HG02840 (cell line): ENCODE measurements around the gene FBP1.

Source experiments
- ATAC-seq: cut with Tn5 transposase; IDR thresholded peaks from one replicate; pipeline ENCODE4 v1.9.1; 2021; ENCODE audit warnings: mild to moderate bottlenecking, moderate library complexity, moderate number of reproducible peaks; ENCODE audit not compliant: unreplicated experiment, low FRiP score

The FBP1 gene

DNA sequence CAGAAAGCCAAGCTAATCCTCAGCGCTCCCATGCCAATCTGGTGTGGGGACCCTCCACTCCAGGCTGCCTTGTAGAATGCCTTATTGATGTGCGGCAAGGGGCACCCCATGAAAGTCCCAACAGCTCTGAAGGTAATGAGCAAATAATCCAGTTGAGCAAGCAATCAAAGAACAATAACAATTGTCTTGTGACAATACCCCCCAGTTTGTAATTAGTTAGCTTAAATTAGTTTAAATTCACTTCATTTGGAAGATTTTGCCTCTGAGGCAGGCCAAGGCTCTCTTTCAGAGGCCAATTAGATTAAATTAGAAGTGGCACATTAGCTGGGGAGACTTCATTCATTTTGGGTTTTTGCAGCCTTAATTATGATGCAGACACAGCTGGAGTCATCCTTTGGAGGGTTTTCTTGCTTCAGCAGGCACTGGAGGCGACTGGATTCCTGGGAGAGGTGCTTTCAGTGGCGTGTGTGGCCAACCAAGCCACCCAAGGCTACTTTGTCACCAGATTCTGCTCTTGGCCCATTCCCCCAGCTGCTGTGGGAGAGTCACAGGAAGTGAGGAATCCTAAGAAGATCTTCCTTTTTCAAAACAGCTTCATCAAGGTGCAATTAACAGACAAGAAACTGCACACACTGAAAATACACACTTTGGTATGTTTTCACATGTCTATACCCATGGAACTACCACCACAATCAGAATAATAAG is 17.9 kb upstream of the FBP1 start:
- ATAC-seq: no peak

DNA sequence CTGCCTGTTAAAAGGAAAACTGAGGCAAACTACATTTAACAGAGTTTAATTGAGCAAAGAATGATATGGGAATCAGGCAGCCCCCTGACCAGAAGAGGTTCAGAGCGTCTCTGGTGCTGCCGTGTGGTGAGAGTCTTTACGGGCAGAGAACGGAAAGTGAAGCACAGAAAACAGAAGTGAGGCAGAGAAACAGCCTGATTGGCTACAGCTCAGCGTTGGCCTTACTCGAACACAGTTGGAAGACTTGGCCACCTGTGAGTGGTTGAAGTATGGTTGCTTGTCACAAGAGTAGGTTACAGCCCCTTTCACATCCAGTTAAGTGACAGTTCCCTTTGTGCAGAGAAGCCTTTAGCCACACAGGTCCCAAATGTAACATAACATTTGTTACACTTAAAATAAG is 16.9 kb upstream of the FBP1 start:
- peak; percentile 89 for ATAC-seq

DNA sequence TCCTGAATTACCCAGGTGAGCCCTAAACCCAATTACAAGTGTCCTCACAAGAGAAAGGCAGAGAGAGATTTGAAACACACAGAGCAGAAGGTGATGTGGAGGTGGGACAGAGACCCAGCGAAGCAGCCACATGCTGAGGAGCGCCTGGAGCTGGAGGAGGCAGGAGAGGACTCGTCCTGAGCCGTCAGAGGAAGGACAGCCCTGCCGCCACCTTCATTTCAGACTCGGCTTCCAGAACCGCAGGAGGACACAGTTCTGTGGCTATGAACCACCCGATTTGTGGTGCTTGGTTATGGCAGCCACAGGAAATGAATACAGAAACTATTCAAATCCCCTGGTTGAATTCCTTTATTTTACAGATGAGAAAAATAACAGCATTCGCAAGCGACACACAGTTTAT is 16.4 kb upstream of the FBP1 start:
- no peak for ATAC-seq

DNA sequence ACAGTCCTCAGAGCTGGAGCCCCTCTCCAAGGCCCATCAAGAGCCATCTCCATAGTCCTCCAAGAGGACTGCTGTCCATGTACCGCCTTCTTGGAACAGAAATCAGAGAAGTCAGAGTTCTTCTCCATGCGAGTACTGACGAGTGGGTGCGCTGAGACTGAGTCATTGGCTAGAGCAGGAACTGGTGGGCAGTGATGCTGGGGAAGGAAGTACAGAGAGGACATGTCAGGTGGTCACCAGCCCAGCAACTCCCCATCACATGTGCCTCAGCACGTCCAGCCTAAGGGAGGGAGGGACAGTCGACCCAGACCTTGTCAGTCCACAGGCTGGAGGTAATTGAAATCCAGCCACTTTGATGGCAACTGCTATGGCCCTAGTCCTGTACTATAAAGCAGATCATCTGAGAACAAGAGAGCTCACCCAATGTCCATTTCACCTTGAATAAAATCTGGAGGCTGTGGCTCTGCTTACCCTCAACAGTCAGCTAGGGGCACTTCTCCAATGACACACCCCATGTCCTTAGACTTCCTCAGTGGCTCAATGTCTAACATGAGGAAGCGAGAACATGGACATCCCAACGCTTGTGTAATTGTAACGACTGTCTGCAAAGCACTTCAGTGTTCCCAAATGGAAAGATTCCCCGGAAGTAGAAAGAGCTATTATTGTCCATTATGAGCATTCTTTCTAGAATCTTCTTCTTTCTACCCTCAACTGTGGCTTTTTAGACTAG is 15.0 kb upstream of the FBP1 start:
- no peak for ATAC-seq

DNA sequence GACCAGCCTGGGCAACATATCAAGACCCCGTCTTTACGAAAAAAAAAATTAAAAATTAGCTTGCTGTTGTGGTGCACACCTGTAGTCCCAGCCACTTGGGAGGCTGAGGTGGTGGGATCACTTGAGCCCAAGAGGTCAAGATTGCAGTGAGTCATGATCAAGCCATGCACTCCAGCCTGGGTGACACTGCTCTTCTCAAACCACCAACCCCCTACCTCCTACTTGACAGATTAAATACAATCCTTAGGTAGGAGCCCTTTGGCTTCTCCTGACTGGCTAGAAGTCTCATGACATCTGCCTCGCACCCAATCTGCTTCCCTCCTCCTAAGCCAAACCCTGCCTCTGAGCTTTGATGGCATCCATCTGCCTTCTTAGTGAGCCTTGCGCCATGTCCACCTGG is 11.6 kb upstream of the FBP1 start:
- ATAC-seq: no peak

DNA sequence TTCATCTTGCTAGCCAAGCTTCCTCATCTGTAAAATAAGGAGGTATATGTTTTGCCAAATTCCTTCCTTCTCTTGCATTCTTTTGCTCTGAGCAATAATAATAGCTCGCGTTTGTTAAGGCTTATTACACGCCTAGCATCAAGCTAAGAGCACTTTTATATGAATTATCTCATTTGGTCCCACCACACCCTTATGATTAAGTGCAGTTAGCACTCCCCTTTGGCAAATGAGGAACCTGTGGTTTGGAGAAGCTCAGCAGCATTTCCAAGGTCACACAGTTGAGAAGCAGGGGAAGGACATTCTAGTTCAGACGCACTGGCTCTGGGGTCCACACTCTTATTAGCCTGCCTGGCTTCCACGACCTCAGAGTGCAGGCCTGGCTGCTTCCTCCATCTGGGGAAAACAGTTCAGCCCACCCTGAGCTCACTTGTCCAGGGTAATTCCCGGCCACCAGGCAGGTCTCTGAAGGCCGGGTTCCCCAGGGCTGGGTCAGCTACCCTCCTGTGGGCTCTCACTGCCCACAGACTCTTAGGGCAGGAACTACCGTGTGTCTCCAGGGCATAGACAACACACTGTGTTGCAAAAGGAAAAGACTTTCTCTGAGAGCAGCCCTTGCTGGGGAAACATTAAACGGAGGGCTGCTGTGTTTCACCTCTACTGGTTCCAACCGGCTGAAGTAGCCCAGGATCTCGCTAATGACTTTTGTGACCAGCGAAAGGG is 9.9 kb upstream of the FBP1 start:
- no peak for ATAC-seq

DNA sequence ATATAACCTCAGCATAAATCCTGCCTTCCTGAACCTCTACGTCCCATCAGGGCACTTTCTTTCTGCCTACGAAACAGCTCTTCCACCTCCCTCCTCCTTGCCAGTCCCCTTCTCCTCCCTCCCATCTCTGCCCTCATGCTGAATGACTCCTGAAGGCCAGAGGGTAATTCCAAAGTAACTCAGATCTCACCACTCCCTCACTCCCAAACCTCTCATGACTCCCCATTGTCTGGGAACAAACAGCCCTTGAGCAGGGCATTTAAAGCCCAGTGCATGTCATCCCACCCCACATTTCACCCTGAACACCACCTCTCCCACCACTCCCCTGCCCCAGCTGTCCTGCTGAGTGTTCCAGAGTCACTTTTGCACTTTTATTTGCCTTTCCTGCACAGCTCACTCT is 8.9 kb upstream of the FBP1 start:
- ATAC-seq: no peak

DNA sequence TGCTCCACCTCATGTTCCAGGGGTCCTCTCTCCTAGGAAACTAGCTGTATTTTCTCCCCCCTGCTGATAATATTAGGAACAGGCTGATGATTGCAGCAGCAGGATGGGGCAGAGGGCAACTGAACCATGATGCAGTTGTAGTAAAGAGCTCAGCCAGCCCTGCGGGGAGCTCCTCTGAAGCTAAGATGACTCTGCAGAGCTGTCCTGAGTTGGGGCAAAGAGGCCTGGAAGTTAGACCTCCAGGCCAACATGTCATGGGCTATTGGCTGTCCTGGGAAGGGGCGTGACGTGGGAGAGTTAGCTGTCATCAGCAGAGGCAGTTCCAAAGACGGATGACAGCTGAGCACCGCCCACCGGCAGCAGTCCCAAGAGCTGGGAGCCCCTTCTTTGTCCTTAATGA is 6.6 kb upstream of the FBP1 start:
- no peak for ATAC-seq

DNA sequence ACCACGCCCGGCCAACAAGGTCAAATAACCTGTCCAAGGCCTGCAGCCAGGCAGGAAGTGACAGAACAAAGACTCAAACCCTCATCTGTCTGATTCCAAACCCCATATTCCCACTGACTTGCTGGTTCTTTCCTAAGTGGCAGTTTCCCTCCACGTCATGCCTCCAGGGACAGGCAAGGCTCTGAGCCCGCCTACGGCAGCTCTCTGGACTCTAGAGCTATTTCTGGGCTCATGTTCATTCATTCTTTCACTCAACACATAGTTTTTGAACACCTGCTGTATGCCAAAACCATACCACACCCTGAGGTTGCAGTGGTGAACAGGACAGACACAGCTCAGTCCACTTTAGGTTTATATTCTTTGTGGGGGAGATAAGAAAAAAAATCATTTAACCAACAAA is 5.2 kb upstream of the FBP1 start:
- no peak for ATAC-seq

DNA sequence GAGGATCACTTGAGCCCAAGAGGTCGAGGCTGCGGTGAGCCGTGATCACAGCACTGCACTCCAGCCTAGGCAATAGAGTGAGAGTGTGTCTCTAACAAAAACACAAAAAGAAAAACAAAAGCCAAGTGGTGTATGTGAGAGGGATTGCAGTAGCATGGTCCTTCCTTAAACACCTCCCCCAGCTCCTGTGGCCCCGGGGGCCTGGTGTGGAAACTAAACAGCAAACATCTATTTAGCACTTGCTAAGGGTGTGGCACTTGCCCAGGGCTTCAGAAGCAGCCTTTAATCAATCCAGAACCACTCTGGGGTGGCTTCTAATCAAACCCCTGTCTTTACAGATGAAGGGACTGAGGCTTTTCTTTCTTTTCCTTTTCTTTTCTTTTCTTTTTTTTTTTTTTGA is 4.4 kb upstream of the FBP1 start:
- no peak for ATAC-seq

DNA sequence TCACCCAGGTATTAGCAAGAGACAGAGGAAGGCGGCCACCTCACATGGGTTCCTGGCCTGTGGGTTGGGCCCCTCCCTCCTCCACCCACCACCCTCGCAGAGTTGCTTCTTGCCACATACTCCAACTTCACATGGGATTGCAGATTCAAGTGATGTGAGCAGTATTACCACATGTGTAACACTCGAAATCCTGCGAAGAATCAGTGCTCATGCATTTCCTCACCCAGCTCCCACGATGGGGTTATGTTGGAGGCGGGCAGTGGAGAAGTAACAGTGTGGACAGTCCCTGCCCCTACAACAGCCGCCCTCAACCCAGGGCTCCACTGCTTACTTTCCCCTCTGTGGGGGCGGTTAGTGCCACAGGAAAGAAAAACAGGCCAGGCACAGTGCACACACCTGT is 3.9 kb upstream of the FBP1 start:
- ATAC-seq: no peak

DNA sequence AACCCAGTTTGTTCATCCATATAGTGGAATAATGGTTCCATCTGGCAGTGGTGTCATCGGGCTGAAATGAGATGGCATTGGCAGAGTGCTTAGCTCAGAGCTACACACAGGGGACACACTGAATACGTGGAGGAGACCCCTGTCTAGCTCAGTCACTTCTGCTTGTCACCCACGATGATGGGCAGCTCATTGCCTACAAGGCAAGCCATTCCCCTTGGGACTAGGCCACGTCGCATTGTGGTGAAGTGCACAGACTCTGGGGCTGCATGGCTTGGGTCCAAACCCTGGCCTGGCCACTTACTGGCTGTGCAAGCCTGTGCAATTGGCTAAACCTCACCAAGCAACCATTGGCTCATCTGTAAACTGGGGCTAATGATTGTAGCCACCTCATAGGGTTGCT is 3.2 kb upstream of the FBP1 start:
- no peak for ATAC-seq

DNA sequence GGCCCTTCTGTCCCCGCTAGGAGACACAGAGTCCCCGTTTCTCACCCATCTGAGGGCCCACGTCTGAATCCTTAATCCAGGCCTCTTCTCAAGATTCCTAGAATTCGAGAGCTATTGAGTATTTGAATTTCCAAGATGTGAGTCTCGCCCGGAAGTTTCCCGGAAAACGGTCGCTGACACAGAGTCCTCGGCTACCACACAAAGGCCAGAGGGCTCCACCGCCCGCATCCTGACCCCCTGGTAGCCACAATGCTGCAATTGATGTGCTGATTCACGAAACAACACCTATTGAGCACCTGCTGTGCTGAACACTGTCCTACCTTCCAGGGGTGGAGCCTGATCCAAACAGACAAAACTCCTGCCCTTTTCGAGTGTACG is 670 bp upstream of the FBP1 start:
- no peak for ATAC-seq

DNA sequence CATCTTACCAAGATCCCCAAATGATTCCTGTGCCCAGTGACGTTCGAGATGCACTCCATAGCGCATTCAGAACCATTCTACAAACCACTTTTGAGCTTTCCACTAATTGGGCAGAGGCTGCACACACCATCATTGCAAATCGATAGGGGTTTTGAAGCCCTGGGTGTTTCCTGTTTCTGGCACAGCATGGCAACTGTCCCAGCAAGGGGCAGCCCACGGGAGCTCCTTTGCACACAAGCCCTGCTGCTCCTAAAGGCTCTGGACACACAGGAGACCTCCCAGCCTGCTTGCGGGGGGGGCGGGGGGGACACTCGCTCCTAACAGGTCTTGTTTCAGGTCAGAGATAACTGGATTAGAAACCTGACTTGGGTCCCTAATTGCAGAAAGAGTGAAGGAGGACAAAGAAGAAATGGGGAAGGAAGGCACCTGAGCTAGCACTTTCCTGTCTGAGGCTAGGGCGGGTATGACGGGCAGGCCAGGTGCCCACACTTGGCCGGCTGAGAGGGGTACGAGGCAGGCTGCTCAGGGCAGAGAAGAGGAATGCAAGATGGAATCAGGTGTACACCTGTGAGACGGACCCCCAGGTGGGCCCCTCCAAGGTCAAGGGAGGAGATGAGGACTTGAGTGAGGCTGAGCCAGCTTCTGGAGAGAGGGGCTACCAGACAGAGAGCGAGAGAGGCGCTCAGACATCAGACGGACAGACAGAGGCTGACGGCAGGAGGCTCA is 820 bp downstream of the FBP1 start:
- no peak for ATAC-seq

DNA sequence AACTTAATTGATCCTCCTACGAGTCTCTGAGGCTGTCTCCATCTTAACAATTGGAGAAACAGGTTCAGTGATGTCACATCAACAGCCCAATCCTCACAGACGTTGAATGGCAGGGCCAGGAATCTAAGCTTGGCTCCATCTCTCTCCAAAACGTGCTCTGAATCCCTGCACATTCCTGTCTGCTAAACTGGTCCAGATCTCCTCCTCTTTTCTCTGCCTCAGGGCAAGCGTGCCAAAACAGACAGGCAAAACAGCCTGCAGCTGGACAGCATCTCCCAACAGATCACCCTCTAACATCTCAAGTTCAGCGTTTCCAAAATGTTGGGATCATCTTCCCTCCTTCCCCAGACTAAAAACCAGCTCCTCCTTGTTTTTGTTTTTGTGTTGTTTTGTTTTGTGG is 6.6 kb downstream of the FBP1 start:
- ATAC-seq: no peak

DNA sequence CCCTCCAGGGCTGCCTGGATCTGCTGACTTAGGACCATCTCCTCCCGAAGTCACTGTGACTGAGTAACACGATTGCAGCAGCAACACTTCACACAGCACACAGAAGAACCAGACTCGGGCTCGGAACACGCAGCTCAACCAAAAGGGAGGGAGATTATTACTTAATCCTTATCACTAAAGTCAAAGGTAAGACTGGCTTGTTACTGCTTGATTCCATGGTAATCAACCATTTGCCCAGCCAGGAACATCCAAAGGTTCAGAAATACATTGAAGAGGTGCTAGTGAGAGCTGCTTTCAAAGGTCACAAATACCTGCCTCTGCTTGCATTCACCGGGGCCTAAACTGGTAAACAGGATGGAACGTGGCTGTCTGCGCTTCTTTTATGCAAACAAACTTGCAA is 7.7 kb downstream of the FBP1 start:
- ATAC-seq: no peak

DNA sequence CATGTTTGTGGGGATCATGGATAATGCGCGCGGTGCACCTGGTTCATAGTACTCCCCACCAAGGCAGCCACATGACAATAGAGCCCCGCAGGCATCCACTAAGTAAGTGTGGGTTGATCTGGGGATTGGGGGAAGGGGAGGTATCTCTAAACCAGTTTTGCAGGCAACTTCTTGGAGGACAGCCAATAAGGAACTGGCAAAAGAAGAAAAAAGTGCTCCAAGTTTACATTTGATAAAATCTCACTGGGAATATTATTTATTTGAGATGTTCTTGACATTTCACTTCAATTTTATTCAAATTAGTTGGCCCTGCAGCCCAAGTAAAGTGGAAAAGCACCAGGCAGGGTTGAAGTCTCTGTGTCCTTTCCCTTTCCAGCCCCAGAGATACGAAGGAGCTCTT is 8.5 kb downstream of the FBP1 start:
- no peak for ATAC-seq

DNA sequence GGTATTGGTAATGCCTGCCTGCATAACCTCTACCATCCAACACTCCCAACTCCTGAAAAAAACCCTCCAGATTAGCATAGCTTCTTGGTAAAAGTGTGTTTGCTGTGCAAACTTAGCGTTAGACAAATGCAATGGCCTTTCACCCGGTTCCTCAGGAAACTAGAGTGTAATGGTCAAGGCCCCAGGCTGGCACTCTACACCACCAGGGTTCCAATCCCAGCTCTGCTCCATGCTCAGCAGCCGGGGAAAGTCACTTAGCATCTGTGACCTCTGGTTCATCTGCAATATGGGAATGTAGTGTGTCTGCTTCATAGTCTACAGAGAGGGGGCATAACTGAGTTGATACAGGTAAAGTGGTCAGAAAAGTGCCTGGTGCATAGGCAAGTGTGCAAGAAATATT is 9.0 kb downstream of the FBP1 start:
- ATAC-seq: no peak

DNA sequence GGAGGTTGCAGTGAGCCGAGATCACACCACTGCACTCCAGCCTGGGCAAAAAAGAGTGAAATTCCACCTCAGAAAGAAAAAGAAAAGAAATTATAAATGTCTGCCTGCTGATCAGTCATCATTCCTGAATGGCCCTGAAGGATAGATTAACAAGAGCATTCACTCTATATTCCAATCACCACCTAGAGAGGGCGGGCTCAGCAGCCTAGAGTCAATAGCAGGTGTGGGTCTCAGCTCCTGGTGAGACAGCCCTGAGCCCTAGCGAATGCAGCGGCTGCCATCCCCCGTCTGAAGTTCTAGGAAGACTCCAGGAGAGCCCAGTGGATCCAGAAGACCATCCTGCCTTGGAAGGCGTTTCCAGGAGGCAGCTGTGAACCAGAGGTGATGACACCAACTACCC is 12.0 kb downstream of the FBP1 start:
- no peak for ATAC-seq

DNA sequence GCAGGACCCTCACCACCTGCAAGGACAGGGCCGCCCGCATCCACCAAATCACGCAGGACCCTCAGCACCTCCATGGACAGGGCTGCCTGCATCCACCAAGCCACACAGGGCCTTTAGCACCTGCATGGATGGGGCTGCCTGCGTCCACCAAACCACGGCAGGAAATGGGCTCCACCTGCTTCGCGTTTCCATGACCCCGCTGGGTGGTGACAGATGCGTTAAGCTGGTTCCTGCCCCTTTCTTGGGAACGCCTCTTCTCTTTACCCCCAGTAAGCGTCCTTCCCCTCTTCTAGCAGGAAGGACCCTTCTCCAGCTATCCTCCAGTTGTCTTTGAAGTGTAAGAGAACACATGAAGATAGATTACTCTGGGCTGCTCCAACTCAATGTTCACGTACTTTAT is 13.5 kb downstream of the FBP1 start:
- no peak for ATAC-seq

DNA sequence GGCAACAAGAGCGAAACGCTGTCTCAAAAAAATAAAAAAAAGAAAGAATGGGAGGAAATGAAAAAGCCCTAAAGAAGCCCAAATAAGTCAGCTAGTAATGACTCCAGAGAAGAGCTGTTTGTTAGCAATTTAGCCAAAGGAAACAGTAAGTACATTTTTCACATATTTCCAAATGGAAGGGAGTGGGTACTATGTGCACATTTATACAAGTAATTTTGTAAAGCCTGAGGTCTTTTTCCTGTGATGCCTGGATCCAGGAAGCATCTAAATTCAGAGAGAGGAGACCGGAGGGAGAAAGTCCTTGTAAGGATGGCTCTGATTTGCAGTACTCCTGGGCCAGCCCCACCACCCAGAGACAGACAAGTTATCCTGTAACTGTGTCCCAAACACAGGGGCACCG is 14.7 kb downstream of the FBP1 start:
- ATAC-seq: no peak
